Measurements from ENCODE around the gene TMEM82.

TMEM82 gene

GRCh38 chr1:15730936-15731335, 11.4 kb upstream of the TMEM82 start:
- TF ChIP-seq, protein P1, sequence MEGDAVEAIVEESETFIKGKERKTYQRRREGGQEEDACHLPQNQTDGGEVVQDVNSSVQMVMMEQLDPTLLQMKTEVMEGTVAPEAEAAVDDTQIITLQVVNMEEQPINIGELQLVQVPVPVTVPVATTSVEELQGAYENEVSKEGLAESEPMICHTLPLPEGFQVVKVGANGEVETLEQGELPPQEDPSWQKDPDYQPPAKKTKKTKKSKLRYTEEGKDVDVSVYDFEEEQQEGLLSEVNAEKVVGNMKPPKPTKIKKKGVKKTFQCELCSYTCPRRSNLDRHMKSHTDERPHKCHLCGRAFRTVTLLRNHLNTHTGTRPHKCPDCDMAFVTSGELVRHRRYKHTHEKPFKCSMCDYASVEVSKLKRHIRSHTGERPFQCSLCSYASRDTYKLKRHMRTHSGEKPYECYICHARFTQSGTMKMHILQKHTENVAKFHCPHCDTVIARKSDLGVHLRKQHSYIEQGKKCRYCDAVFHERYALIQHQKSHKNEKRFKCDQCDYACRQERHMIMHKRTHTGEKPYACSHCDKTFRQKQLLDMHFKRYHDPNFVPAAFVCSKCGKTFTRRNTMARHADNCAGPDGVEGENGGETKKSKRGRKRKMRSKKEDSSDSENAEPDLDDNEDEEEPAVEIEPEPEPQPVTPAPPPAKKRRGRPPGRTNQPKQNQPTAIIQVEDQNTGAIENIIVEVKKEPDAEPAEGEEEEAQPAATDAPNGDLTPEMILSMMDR (IDR thresholded peaks at IDR 0.05; ENCODE audit: low read length, missing control alignments) = no peak
- no peak overlapping the region for H3K4me3 ChIP-seq (replicated peaks; ENCODE audit: low read depth, low read length)
- no peak for DNase-seq (ENCODE audit: low read depth)

DNA sequence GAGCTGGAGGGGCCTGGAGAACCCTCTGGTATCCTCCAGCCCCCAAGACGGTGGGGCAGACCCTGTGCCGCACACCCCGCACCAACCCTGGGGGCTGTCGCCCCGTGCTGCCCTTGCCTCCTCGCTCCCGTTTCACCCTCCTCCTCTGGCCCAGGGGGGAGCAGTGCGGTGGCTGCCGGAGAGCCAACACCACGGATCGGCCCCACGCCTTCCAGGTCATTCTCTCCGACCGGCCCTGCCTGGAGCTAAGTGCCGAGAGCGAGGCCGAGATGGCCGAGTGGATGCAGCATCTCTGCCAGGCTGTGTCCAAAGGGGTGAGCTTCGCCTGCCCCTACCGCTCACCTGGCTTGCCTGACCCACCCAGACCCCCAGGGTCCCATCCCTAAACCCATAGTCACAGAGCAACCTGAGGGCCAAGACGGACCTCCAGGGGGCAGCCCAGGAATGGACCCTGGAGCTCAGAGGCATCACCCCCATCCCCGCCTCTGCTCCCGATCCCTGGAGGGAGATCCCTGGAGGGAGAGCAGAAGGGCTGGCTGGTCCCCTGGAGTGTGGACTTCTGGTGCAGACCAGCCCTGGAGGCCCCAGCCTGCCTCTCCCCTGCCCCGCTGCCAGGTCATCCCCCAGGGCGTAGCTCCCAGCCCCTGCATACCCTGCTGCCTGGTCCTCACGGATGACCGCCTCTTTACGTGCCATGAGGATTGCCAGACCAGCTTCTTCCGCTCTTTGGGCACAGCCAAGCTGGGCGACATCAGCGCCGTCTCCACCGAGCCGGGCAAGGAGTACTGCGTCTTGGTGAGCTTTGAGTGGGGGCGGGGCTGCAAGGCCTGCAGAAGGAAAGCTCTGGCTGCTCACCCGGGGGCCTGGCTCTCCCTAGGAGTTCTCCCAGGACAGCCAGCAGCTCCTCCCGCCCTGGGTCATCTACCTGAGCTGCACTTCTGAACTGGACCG, 10.3 kb upstream of the TMEM82 start:
- no peak overlapping the region for H3K4me3 ChIP-seq (replicated peaks; ENCODE audit: low read depth, low read length)
- TF ChIP-seq, protein P1 (IDR thresholded peaks at IDR 0.05; ENCODE audit: low read length, missing control alignments) = no peak
- DNase-seq (ENCODE audit: low read depth) = no peak

DNA sequence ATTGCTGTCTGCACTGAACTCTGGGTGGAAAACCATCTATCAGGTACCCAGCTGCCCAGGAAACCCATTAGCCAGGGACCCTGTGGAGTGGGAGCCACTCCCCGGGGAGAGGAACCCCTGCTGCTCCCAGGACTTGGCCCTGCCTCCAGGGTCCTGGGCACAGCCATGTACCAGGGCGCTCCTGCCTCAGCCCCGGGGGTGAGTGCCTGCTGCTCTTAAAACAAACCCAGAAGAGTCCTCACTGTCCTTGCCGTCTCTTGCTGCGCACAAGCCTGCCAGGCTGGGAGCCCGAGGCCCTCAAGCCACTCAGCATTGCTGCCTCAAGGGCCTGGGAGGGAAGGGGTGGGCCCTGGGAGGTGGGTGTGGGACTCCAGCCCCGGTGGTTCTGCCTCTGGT, 9.6 kb upstream of the TMEM82 start:
- TF ChIP-seq, protein P1 (IDR thresholded peaks at IDR 0.05; ENCODE audit: low read length, missing control alignments) = no peak

DNA sequence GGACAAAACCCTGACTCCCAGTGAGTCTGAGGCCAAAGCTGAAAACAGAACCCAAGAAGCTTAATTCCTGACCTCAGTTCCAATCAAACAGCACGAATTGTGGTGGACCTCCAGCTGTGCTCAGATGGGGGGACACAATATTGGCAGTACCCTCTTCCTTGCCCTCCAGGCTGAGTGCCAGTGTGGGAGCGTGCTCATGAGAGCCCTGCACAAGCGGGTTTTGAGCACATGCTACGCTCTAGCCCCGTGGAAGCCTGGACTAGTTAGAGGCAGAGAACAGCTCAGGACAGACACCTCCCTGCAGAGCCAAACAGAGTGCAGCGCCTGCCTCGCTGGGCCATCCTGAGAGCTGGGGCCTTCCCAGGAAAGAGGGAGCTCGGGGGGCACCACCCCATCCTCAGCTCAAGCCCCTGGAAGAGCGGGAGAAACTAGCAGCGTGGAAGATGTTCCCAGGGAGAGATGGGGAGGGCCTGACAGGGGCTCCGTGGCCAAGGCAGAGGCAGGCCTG, 9.0 kb upstream of the TMEM82 start:
- no peak overlapping the region for H3K4me3 ChIP-seq (replicated peaks; ENCODE audit: low read depth, low read length)
- TF ChIP-seq, protein P1 (IDR thresholded peaks at IDR 0.05; ENCODE audit: low read length, missing control alignments) = no peak
- no peak for DNase-seq (ENCODE audit: low read depth)

More for the DNA sequence above, 9.6 kb upstream of the TMEM82 start:
- DNase-seq (ENCODE audit: low read depth) = no peak
- H3K4me3 ChIP-seq (replicated peaks; ENCODE audit: low read depth, low read length) = no peak overlapping the region

- TF ChIP-seq, protein P1 (IDR thresholded peaks at IDR 0.05; ENCODE audit: low read length, missing control alignments) = no peak
- no peak for DNase-seq (ENCODE audit: low read depth)
- no peak overlapping the region for H3K4me3 ChIP-seq (replicated peaks; ENCODE audit: low read depth, low read length)
Measured at GRCh38 chr1:15733726-15734226, 8.5 kb upstream of the TMEM82 start.

DNA sequence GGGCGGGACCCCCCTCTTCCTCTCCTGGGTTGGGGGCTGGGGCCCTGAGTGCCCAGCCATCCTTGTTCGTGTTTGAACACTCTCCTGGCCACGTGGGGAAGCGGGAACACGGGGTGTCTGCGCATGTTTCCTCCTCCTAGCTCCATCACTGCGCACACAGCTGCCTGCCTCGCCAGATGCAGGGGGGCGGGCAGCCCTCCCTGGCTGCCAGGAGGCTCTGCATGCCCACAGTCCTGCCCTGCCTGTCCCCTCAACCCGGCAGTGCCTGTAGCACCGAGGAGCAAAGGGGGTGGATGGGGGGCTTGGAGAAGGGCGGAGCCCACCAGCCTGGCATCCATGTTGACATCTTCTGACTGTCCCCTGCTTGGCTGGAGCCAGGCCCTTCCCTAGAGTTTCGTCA, 8.0 kb upstream of the TMEM82 start:
- TF ChIP-seq, protein P1 (IDR thresholded peaks at IDR 0.05; ENCODE audit: low read length, missing control alignments) = no peak
- H3K4me3 ChIP-seq (replicated peaks; ENCODE audit: low read depth, low read length) = no peak overlapping the region
- no peak for DNase-seq (ENCODE audit: low read depth)
